HL-60/S4 (cell line): ENCODE results near the gene BGN.

Source experiments
- in situ Hi-C: fragments of 300-500 bp; cut with MboI; formaldehyde crosslinking; loops from 2 replicates; pipeline ENCODE4 v1.14.3; 2022; ENCODE audit warnings: low sequenced_read_pairs

The BGN gene

DNA sequence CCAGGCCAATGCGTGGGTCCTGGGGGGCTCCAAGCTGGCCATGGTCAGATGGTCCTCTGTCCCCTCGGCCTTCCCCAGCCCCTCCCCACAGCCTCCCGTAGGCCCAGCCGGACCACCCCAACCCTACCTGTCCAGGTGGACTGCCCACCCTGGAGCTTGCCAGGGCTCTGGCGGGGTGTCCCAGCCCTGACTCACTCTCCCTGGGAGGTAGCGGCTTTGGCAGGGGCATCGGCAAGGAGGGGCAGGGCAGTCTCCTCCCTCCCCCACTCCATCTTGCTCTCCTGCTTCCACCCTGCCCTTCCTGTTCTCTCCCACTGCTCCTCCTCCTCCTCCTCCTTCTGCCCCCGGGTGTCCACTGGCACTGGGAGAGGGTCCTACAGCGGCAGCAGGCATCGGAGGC, 7.4 kb downstream of the BGN start:
- in situ Hi-C loops: loop anchor here (25.0 kb wide), 1 partner anchor 565 kb away; no protein-coding TSS in a partner anchor

DNA sequence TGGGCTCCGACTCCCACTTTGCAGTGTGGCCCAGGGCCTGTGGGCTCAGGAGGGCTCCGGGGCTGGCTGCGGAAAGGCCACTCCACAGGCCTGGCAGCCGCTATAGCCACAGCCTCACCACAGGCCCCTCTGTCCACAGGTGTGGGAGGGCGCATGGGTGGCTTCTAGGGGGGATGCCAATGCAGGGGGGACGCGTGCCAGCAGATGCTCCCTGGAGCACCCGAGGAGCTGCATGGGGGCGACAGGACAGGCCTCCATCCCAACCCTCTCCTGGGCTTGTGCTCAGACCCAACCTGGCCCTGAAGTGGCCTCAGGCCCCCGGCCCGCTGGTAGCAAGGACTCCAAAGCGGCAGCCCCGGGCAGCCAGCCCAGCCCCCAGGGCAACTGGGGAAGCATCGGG, 8.0 kb downstream of the BGN start:
- in situ Hi-C loops: loop anchor here (25.0 kb wide), 1 partner anchor 565 kb away; no protein-coding TSS in a partner anchor

DNA sequence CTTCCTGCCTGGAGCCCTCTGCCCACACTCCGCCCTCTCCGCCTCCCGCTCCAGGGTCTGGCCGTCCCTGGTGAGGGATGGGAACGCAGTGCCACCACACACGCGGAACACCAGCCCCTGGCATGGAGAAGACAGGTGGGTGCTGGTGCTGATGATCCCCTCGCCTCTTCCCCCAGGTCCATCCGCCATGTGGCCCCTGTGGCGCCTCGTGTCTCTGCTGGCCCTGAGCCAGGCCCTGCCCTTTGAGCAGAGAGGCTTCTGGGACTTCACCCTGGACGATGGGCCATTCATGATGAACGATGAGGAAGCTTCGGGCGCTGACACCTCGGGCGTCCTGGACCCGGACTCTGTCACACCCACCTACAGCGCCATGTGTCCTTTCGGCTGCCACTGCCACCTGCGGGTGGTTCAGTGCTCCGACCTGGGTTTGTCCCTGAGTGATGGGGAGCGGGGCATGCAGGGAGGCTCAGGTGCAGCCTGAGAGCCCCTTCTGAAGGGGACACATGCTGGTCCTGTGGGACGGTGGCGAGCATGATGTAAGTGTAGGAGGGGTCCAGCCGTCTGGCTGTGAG, 9.8 kb downstream of the BGN start:
- in situ Hi-C loops: loop anchor here (25.0 kb wide), 1 partner anchor 567 kb away; no protein-coding TSS in a partner anchor

DNA sequence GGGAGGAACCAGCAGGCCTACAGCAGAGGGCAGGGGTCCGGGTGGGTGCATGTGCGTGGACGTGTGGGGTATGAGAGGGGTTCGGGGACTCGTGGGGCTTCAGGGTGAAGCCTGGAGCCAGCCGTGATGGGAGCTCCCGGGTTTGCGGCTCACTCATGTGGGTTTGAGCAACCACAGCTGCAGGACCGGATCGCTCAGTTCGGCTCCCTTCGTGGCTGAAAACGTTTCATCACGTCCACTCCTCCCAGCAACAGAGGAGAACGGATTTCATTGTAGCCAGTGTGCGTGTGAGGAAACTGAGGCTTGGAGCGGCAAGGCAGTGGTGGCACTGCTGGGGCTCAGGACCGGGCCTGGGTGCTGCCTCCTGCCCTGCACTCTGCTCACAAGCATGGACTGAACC, 10.6 kb downstream of the BGN start:
- in situ Hi-C loops: loop anchor here (25.0 kb wide), 1 partner anchor 568 kb away; no protein-coding TSS in a partner anchor

DNA sequence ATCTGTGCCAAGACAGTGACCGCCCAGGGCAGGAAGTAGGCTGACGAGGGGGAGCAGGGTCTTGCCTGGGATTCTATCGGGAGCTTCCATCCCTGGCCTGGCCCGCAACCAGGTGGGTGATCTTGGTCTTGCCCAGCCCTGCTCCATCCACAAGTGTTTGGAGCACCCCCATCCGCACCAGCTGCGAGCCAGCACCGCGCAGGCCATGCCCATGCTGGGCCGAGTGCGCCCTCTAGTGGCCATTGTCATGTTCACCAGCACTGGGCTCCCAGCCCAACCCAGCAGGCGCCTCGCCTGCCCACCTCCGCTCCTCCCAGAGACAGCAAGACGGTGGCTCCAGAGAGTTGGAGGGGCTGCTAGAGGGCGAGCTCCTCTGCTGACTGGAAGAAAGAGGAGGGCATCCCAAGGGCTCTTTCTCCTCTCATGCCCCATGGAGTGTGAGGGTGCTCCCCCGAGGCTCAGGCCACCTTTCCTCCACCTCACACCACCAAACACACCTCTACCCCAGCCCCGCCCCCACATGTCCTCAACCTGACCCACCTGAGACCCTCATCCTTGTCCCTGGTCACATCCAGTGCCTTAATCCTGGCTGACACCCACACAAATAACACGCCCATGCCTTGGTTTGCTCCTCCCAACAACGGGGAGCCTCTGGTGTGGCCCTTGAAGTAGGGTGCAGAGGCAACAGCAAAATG, 12.9 kb downstream of the BGN start:
- in situ Hi-C loops: loop anchor here (25.0 kb wide), 1 partner anchor 570 kb away; no protein-coding TSS in a partner anchor

DNA sequence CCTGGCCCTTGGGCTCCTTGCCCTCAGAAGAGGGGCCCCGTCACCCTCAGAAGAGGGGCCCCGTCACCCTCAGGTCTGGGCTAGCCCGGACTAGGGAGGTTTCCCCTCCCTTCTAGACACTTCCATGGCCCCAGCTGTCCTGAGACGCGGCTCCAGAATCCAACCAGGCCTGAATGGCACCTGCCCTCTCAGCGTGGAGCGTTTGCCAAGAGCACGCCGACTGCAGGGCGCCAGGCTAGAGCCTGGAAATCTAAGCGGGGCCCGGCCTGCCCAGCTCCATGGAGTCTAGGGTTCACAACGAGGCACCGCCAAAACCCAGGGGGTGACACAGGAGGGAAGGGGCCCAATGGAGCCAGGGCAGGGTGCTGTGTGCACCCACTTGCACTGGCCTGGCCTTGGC, 14.8 kb downstream of the BGN start:
- in situ Hi-C loops: loop anchor here (25.0 kb wide), 1 partner anchor 572 kb away; no protein-coding TSS in a partner anchor

DNA sequence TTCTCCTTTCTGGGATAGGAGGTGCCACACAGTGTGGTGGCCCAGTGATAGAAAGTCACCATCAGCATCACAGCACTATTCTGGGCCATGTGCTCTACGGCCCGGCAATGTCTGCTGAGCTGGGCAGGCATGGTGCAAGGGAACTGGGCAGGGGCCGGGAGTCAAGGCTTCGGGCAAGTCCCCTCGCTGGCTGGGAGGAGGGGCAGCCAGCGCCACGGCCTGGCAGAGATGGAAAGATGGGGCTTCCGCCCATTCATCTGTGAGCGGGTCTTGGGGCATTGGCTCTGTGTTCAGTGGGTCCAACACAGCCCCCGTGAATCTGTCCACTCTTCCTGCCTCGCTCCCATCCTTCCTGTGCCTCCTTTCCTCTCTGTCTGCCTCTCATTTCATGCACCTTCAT, 15.6 kb downstream of the BGN start:
- in situ Hi-C loops: loop anchor here (25.0 kb wide), 1 partner anchor 573 kb away; no protein-coding TSS in a partner anchor

DNA sequence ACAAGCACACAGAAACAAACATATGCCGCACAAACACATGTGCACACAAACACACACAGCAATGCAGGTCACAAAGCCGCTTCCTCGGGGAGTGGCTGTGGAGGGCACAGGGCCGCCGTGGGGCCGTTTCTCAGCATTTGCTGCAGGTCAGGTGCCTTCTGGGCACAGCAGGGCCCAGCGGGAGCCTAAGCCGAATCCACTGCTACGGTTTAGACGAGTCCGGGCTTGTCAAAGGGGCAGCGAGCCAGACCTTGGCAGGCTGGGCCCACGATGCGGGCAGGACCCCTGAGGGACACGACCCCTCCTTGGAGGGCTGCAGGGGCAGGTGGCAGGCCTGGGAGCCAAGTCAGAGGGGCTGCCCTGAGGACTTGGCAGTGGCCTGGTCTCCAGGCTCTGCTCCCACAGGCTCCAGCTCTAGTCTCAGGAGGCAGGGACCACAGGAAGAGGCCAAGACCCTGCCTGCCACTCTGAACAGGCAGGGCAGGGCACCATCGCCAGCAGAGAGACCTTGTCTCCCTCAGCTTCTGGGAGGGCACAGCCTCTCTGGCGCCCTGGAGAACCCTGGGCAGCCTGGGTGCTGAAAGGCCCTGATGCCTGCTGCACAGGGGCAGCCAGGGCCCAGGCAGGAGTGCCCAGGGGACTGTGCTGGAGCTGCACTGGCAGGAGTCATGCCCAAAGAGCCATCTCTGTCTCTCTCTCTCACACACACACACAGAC, 17.2 kb downstream of the BGN start:
- in situ Hi-C loops: loop anchor here (25.0 kb wide), 1 partner anchor 575 kb away; no protein-coding TSS in a partner anchor

DNA sequence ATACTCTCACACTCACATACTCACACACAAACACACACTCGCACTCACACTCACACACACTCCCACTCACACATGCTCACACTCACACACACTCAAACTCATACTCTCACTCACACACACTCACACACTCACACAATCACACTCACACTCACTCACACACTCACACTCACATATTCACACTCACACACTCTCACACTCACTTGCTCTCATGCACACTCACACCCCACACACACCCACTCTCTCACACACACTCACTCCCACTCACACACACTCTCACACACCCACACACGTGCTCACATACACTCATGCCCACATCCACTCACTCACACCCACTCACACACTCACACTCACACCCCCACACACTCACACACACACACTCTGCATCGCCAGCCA, 17.7 kb downstream of the BGN start:
- in situ Hi-C loops: loop anchor here (25.0 kb wide), 1 partner anchor 575 kb away; no protein-coding TSS in a partner anchor

DNA sequence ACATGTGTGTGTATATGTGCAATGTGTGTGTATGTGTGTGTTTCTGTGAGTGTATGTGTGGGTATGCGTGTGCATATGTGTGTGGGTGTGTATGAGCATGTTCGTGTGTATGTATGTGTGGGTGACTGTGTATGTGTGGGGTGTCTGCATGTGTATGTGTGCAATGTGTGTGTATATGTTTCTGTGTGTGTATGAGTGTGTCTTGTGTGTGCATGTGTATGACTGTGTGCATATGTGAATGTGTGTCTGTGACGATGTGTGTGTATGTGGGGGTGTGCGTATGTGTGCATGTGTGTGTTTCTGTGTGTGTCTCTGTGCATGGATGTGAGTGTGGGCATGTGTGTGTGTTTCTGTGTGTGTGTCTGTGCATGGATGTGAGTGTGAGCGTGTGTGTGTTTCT, 18.5 kb downstream of the BGN start:
- in situ Hi-C loops: loop anchor here (25.0 kb wide), 1 partner anchor 576 kb away; no protein-coding TSS in a partner anchor

DNA sequence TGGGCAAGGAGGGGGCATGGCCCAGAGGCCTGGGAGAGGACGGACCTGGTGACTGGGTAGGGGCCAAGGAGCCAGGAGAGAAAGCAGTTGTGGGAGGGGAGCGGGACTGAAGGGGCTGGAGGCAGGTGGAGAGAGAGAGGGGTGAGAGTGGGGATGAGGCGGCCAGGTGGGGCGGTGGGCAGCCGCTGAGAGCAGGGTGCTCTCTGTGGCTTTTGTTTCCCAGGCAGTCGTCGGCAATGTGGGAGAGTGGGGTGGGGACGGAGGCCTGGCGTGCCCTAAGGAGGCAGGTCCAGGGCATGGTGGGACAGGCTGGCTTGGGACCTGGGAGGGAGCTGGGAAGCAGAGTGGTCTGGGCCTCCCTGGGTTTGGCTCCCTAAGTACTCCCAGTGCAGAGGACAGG, 19.5 kb downstream of the BGN start:
- in situ Hi-C loops: loop anchor here (25.0 kb wide), 1 partner anchor 577 kb away; no protein-coding TSS in a partner anchor

DNA sequence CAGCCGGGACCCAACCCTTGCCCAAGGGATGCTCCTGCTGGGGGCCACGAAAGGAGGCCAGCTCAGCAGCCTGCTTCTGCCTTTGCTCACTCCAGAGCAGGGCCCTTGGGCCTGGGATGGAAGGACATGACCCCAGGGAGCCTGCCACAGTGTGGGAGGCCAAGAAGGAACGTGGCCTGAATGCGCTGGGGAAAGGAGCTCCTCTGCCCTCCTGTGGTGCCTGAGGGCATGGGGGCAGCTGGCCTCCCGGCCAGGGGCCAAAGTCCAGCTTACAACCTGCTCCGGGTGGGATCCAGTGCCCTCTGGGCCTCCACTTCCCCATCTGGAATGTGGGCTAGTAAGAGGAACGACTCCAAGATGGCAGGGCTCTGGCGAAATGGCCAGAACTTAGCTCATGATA, 20.7 kb downstream of the BGN start:
- in situ Hi-C loops: loop anchor here (25.0 kb wide), 1 partner anchor 578 kb away; no protein-coding TSS in a partner anchor

DNA sequence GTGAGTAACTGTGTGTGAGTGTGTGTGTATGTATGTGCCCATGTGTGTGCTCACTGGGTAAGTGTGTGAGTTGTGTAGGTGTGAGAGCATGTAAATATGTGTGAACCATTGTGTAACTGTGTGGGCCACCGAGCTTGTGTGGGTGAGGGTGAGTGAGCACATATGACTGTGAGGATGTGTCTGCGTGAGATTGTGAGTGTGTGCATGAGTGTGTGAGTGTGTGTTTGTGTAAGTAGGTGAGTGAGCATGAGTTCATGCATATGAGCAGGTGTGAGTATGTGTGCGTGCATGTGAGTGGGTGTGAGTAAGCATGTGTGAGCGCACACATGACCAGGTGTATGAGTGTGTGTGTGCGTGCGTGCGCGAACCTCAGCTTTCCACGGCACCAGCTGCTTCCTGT, 21.3 kb downstream of the BGN start:
- in situ Hi-C loops: loop anchor here (25.0 kb wide), 1 partner anchor 579 kb away; no protein-coding TSS in a partner anchor

DNA sequence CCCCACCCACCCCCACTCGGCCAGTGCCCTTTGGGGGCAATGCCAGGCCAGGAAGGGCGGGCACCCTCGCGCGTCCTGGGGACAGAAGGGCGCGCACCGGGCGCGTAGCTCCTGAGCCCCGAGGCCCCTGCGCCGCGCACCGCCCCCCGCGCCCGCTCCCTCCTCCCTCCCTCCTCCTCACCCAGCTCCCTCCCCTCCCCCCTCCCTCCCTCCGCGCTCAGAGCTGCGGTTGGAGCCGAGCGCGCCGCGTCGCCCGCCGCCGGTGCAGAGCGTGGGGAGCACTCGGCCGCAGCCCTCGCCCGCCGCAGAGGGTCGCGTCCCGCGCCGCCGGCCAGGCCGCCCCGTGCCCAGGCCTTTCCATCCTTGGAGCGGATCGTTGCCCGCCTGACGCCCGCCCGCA, 22.6 kb downstream of the BGN start, which contains the start of gene ATP2B3:
ATP2B3 (plus strand) TSS at position 220 of the 400 bp plus-strand sequence. CDS start 18,606 bp downstream, outside the sequence.
- in situ Hi-C loops: loop anchor here (25.0 kb wide), 1 partner anchor 580 kb away; no protein-coding TSS in a partner anchor

DNA sequence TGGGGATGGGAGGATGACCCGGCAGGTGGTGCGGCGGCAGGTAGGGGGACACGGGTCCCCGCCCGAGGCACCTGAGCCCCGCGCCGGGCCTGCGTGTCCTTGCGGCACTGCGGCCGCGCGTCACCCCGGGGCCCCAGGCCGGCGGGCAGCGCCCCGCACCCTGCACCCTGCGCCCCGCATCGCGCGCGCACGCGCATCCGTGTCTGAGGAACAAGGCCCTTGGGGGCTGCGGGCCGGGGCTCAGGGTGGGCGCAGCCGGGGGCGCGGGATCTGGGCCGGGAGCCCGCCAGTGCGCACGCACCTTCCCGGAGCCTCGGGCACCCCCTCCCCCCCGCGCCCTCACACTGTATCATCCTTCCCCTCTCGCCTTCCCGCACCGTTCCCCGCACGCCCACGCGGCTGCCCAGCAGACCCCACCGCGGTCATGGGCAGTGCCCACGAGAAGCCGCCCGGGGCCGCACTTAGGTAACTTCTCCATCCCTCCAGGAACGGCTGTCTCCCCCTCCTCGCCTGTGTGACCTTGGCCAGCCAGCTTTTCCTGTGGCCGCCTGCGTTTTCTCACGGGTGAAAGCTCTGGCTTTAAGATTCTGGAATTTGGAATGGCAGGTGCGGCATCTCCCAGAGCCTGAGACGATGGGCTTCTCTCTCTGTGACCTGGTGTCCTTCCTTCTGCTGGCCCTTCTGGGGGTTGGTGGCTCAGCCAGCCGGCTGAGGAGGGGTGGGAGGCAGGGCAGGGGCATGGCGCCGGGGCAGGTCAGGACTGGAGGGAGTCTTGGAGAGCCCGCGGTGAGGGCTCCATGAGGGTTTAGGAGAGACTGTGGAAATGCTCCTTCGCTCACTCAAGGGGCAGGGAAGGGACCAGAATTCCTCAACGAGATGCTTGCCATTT, 23.4 kb downstream of the BGN start:
- in situ Hi-C loops: loop anchor here (25.0 kb wide), 1 partner anchor 581 kb away; no protein-coding TSS in a partner anchor

DNA sequence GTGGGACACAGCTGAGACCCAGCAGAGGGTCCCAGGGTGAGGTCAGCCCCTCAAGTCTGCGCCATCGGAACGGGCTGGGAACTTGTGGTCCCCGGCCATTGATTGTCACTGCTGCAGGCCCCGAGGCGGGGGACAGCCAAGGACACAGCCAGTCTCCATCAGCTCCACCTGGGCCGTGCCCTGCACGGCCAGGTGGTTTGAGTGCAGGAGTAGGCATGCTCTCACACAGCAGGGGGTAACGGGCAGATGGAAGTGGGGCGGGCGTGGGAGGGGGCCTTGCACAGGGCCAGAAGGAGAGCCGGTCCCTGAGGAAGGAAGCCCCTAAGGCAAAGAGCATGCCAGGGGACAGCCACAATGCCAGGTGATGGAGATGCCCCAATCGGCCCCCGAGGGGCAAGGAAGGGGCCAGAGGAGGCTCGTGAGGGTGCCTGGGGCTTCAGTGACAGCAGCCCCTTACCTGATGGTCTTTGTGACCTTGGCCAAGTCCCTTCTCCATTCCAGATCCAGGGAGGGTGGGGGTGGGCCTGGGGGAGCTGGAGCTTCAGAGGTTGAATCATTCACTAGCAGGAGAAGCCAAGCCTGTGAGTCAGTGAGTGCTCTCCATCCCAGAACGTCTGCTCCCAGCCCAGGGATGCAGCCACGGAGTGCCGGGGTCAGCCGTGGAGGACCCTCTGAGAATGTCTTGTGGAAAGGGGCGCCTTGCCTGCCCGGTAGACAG, 24.9 kb downstream of the BGN start:
- in situ Hi-C loops: loop anchor here (25.0 kb wide), 1 partner anchor 582 kb away; no protein-coding TSS in a partner anchor

DNA sequence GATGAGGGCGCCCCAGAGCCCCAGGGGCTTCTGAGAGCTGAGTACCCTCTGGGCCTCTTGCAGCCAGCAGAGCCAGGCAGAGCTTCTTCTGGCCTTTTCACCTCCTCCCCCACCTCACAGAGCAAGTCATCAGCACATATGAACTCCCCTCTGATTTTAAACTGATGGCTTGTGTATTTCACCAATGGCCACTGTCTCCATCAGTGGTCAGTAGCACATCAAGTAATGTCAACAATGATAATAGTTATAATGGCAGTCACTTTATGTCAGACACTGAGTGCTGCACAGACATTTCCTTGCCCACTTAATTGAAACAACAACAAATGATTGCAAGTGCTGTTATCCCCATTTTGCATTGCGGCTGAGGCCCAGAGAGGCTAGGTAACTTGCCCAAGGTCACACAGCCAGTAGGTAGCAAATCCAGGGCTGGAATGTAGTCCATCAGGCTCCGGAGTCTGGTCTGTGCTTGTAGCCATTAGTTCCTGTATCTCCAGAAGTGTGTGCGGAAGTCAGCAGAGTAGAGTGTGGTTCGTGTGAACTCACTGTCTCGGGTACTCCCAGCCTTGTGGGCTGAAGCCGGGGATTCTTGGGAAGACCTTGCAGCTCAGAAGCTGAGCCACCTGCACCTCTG, 25.6 kb downstream of the BGN start:
- in situ Hi-C loops: loop anchor here (25.0 kb wide), 1 partner anchor 583 kb away; no protein-coding TSS in a partner anchor

DNA sequence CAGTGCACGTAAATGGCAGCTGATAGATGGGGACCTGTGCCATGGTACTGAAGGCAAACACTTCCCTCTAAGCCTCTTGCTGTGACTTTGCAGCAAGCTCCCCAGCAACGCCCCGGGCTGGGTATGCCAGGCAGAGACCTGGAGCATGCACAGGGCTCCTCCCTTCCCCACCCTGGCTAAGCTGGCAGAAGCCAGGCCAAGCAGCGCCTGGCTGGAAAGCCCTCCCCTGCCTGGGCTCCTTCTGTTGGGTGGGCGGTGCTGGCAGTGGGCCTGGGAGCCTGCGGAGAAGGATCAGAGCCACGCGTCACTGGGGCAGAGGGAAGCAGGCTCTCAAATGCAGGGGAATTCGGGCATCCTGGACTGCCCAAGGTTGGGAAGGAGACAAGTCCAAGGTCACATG, 26.3 kb downstream of the BGN start:
- in situ Hi-C loops: loop anchor here (25.0 kb wide), 1 partner anchor 584 kb away; no protein-coding TSS in a partner anchor

DNA sequence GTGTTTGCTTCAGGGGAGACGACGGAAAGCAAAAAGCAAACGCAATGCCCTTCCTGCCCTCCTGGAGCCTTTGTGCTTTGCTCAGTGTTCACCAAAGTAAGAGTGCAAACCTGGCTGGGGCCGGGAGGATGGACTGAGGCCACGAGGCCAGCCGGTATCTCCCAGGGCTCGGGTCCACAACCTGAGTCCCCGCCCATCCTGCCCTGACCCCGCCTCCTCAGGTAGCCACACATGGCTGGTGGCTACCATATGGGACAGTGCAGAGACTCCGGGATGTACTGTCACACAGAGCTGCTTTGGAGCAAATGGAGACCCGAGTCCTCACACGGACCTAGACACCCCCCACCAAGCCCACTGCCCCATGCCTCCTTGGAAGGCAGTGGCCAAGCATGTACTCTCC, 27.5 kb downstream of the BGN start:
- in situ Hi-C loops: loop anchor here (25.0 kb wide), 1 partner anchor 585 kb away; no protein-coding TSS in a partner anchor
